NK-92 (cell line): Measurements from ENCODE around the gene SACM1L.
"Not testable (repeated sequence)": the region's sequence is repeated elsewhere in the genome, so short reads cannot be mapped to it uniquely, and the experiment has no call there.

ENCODE experiments used
- DNase-seq: peaks from one replicate; lab custom pipeline; 2025; ENCODE audit not compliant: unreplicated experiment; lab: John Stamatoyannopoulos, UW

The SACM1L gene

GRCh38 chr3:45666757-45667431 lies 22.3 kb upstream of the SACM1L start:
- DNase-seq = no peak

GRCh38 chr3:45667569-45667934 lies 21.6 kb upstream of the SACM1L start:
- DNase-seq = no peak

- no peak for DNase-seq
Observed at GRCh38 chr3:45670436-45670835, 18.8 kb upstream of the SACM1L start.

GRCh38 chr3:45670991-45671390 lies 18.2 kb upstream of the SACM1L start:
- no peak for DNase-seq

GRCh38 chr3:45673273-45673672 lies 15.9 kb upstream of the SACM1L start:
- no peak for DNase-seq

GRCh38 chr3:45676325-45677032 lies 12.7 kb upstream of the SACM1L start:
- no peak for DNase-seq

GRCh38 chr3:45677033-45677446 lies 12.2 kb upstream of the SACM1L start:
- DNase-seq = no peak

GRCh38 chr3:45677841-45678240 lies 11.4 kb upstream of the SACM1L start:
- DNase-seq = no peak

GRCh38 chr3:45679805-45680204 lies 9.4 kb upstream of the SACM1L start:
- no peak for DNase-seq

GRCh38 chr3:45681221-45681620 lies 8.0 kb upstream of the SACM1L start:
- no peak for DNase-seq

- no peak for DNase-seq
Observed at GRCh38 chr3:45681846-45682245, 7.3 kb upstream of the SACM1L start.

GRCh38 chr3:45682311-45682710 lies 6.9 kb upstream of the SACM1L start:
- no peak for DNase-seq

- DNase-seq = no peak
Observed at GRCh38 chr3:45682786-45683185, 6.4 kb upstream of the SACM1L start.

- DNase-seq = no peak
Observed at GRCh38 chr3:45683417-45684326, 5.5 kb upstream of the SACM1L start.

- DNase-seq = no peak
Observed at GRCh38 chr3:45684327-45684892, 4.8 kb upstream of the SACM1L start.

GRCh38 chr3:45685722-45686121 lies 3.5 kb upstream of the SACM1L start:
- DNase-seq = not testable (repeated sequence)

GRCh38 chr3:45686850-45687249 lies 2.3 kb upstream of the SACM1L start:
- DNase-seq = no peak

- no peak for DNase-seq
Observed at GRCh38 chr3:45687828-45688193, 1.4 kb upstream of the SACM1L start.

GRCh38 chr3:45688194-45688881 lies 858 bp upstream of the SACM1L start:
- DNase-seq = no peak

GRCh38 chr3:45689787-45690145 lies 570 bp downstream of the SACM1L start:
- DNase-seq = no peak
